A673 (cell line): Measurements from ENCODE around the gene FXYD4. TPM values are rescaled to one million over a fixed set of nuclear protein-coding genes. Genes with fewer than 3 reads are reported as not detected.

Experiments used
- BruUV-seq: library from RNA; stranded (reverse); fragments of 400-500 nt; replicated peaks from 2 replicates; lab custom pipeline; 2021; lab: Mats Ljungman, UMichigan
- CTCF ChIA-PET: fragments of 300-600 bp; sonication (Branson Sonifier 250); formaldehyde crosslinking; loops from one replicate; lab custom pipeline; 2022; ENCODE audit warnings: antibody characterized with exemption; lab: Charles Lee
- POLR2A ChIA-PET: fragments of 300-600 bp; sonication (Branson Sonifier 250); formaldehyde crosslinking; loops from one replicate; lab custom pipeline; 2022; ENCODE audit warnings: antibody characterized with exemption; ENCODE audit not compliant: low non-redundant PET; lab: Charles Lee
- DNase-seq: peaks from one replicate; pipeline ENCODE4 v3.0.0-alpha.2; 2015; ENCODE audit warnings: low spot score
- H3K27ac ChIP-seq: fragments of 200-600 bp; sonication (generic); 2 replicates; pipeline ENCODE4 v1.5.1; 2016; ENCODE audit warnings: mixed run types, low read depth, mild to moderate bottlenecking, mixed read lengths, antibody characterized with exemption, low read length; ENCODE audit not compliant: poor library complexity, severe bottlenecking
- H3K27me3 ChIP-seq: fragments of 200-600 bp; sonication (generic); replicated peaks from 2 replicates; pipeline ENCODE4 v1.6.1; 2017; ENCODE audit warnings: mixed run types, low read depth, mild to moderate bottlenecking, mixed read lengths, antibody characterized with exemption, low read length; ENCODE audit not compliant: insufficient read depth, poor library complexity
- H3K36me3 ChIP-seq: fragments of 200-600 bp; sonication (generic); 2 replicates; pipeline ENCODE4 v1.6.1; 2016; ENCODE audit warnings: mixed run types, mild to moderate bottlenecking, mixed read lengths, antibody characterized with exemption, low read length; ENCODE audit not compliant: insufficient read depth, poor library complexity, severe bottlenecking
- H3K4me1 ChIP-seq: fragments of 200-600 bp; sonication (generic); 2 replicates; pipeline ENCODE4 v1.6.1; 2017; ENCODE audit warnings: mixed run types, mild to moderate bottlenecking, mixed read lengths, antibody characterized with exemption, low read length; ENCODE audit not compliant: insufficient read depth, poor library complexity, severe bottlenecking
- H3K4me3 ChIP-seq: fragments of 200-600 bp; sonication (generic); 2 replicates; pipeline ENCODE4 v1.5.1; 2016; ENCODE audit warnings: low read depth, mixed run types, mild to moderate bottlenecking, mixed read lengths, low read length; ENCODE audit not compliant: poor library complexity, severe bottlenecking
- H3K9me3 ChIP-seq: fragments of 200-600 bp; sonication (generic); 2 replicates; pipeline ENCODE4 v1.6.1; 2016; ENCODE audit warnings: mixed run types, low read depth, mild to moderate bottlenecking, mixed read lengths, antibody characterized with exemption, low read length; ENCODE audit not compliant: poor library complexity, severe bottlenecking
- CTCF ChIP-seq: fragments of 300-800, 200-600 bp; sonication (generic); conservative IDR thresholded peaks from 2 replicates; pipeline ENCODE4 v1.5.1; 2017; ENCODE audit warnings: low read depth, mild to moderate bottlenecking, antibody characterized with exemption, low read length, moderate library complexity, mixed read lengths
- EZH2 ChIP-seq: fragments of 200-600 bp; sonication (generic); IDR thresholded peaks from 2 replicates; pipeline ENCODE4 v1.6.1; 2017; ENCODE audit warnings: borderline replicate concordance, low read depth, mild to moderate bottlenecking, mixed read lengths, antibody characterized with exemption, low read length; ENCODE audit not compliant: poor library complexity, severe bottlenecking
- intact Hi-C: fragments of 100-400 bp; cut with micrococcal nuclease; formaldehyde crosslinking; loops from one replicate; pipeline ENCODE4 v1.10.0; 2022; ENCODE audit not compliant: unreplicated experiment
- total RNA-seq: library from RNA; stranded (reverse); gene quantifications from 2 replicates; pipeline ENCODE4 v1.2.3, GENCODE V29; 2021

Gene FXYD4
- total RNA-seq, 1 experiment from 2014 or later: not detected

GRCh38 chr10:43343126-43343525 is 28.3 kb upstream of the FXYD4 start:
- Histone ChIP-seq H3K4me1 (no peaks in the 10 kb centered on the region), H3K9me3 (no peaks in the 10 kb centered on the region), H3K27ac (no peak overlapping the region), H3K4me3 (no peak overlapping the region), H3K36me3 (no peaks in the 10 kb centered on the region), H3K27me3 (no peaks in the 10 kb centered on the region)
- TF ChIP-seq CTCF (no peak), EZH2 (no peak)
- ChIA-PET CTCF (no interaction called here), POLR2A (no interaction called here)
- intact Hi-C loops: loop anchor here (10.0 kb wide), 1 partner anchor 118 kb away; no protein-coding TSS in a partner anchor
- DNase-seq: no peak
- no TSS peak for BruUV-seq

- Histone ChIP-seq H3K27ac (no peak overlapping the region), H3K36me3 (no peaks in the 10 kb centered on the region), H3K4me3 (no peak overlapping the region), H3K27me3 (no peaks in the 10 kb centered on the region), H3K4me1 (no peaks in the 10 kb centered on the region), H3K9me3 (no peaks in the 10 kb centered on the region)
- no peak for TF ChIP-seq EZH2
- no peak for TF ChIP-seq CTCF
- DNase-seq: no peak
- no TSS peak for BruUV-seq
- ChIA-PET POLR2A (no interaction called here), CTCF (no interaction called here)
- intact Hi-C loops: loop anchor here (10.0 kb wide), 1 partner anchor 119 kb away; no protein-coding TSS in a partner anchor
Observed at GRCh38 chr10:43344051-43344450, 27.4 kb upstream of the FXYD4 start.

- BruUV-seq: no TSS peak
- TF ChIP-seq CTCF (no peak), EZH2 (no peak)
Observed at GRCh38 chr10:43347997-43348396, 23.4 kb upstream of the FXYD4 start.

More at GRCh38 chr10:43347997-43348396, 23.4 kb upstream of the FXYD4 start:
- intact Hi-C loops: loop anchor here (1.0 to 10.0 kb wide), 3 partner anchors 55 to 481 kb away; no protein-coding TSS in a partner anchor
- ChIA-PET CTCF (interaction anchor here (0.5 kb wide), 1 partner anchor 479 kb away, joined by 7 read pairs; no protein-coding TSS in a partner anchor), POLR2A (no interaction called here)
- DNase-seq: no peak
- Histone ChIP-seq H3K9me3 (no peaks in the 10 kb centered on the region), H3K4me3 (no peak overlapping the region), H3K36me3 (no peaks in the 10 kb centered on the region), H3K27me3 (no peaks in the 10 kb centered on the region), H3K27ac (no peak overlapping the region), H3K4me1 (no peaks in the 10 kb centered on the region)
